GM18526 (cell line): ENCODE results near the gene BRD3OS.

Experiments
- POLR2A ChIP-seq: IDR thresholded peaks from 3 replicates; pipeline ENCODE4 v1.6.1; 2011; ENCODE audit not compliant: insufficient read length; ENCODE audit errors: extremely low read depth

Gene BRD3OS

DNA sequence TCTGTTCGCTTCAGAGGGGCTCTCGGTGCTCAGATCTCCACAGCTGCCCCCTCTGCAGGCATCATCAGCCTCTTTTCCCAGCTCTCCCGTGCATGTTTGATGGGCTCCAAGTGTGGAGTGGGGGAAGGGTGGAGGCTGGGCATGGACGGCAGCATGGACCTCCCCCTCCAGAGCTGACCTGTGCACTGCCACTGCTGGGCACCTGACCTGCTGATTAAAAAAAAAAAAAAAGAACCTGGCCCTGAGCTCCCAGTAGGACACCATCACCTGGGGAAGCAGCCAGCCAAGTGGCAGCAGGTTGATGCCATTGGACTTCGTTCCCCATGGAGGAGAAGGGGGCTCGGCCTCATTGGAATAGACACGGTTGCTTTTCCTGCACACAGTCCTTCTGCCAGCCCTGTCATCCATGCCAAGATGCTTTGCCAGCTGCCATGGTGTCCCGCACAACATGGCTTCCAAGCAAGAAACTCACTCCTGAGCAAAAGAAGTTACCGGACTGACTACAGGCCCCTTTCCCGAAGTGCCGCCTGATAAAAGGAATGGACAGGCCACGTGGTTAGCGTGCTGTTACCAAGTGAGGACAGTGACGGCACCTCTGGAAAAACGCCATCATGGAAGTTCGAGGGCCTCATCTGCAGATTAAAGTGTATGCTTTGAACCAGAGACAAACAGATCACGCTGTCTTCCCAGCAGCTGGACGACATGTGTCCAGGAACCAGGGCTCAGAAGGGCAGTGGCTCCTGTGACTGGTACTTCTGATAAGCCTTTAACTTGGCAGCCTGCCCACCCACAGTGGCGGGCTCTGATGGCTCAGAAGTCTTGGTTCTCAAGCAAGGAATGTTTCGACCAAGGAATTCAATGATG, 14.7 kb upstream of the BRD3OS start:
- no peak for TF ChIP-seq POLR2A

GRCh38 chr9:134011401-134011800, 13.9 kb upstream of the BRD3OS start:
- TF ChIP-seq POLR2A: no peak

DNA sequence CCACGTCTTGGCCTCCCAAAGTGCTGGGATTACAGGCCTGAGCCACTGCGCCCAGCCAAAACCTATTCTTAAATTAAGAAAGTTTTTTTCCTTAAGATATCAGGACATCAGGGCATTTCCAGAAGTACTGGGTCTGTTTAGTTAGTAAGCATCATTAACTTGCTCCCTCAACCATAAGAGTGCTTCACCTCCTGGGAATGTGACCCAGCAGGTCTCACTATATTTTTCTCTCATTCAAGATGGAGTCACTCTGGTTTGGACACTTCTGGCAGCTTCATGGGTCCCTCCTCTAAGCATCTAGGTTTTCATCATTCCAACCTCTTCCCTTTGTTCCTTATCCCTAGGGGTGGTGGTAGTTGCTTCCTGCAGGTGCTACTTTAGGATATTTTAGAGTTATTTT, 10.3 kb upstream of the BRD3OS start:
- TF ChIP-seq POLR2A: no peak

- no peak for TF ChIP-seq POLR2A
Observed at GRCh38 chr9:134024214-134024792, 978 bp upstream of the BRD3OS start.

DNA sequence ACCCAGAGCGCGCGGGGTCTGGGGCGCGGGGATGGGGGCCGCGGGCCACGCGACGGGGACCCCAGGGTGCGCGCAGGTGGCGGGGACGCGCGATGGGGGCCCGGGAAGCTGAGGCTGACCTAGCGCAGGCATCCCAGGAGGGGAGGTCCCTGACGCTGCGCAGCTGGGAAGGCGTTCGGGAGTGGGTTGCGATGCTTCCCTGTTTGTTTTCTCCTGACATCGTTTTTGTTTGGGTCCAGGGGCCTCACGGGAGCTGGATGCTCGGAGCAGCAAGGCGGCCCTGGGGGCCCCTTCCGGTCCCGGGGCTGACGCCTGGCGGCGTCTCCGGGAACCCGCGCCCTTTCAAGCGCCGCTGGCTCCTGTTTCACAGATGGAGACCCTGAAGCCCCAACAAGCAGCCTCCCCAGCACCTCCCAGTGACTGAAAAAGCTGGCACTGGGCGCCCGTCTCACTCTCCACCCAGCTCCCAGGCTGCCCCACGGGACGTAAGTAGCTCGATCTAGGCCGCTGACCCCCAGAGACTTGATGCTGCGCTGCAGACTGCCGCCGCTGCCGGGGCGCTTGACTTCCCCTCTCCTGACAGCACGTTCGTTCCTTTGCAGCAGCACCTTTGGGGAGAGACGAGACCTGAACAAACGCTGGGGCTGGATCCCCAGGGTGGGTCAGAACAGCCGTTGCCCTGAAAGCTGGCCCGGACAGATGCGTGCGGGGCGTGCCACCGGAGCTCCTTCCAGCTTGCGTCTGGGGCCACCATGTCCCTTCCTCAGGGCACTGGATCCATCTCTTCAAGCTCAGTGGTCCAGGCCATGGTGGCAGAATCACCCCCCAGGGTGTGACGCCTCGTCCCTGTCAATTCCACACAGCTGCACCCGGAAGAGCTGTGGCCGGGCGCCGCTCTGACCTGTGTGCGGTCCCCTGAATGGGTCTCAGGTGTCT, 593 bp downstream of the BRD3OS start:
- TF ChIP-seq POLR2A: no peak

GRCh38 chr9:134026581-134026980, 1.3 kb downstream of the BRD3OS start:
- no peak for TF ChIP-seq POLR2A

- TF ChIP-seq POLR2A: no peak
Observed at GRCh38 chr9:134026981-134027380, 1.7 kb downstream of the BRD3OS start.

- no peak for TF ChIP-seq POLR2A
Observed at GRCh38 chr9:134027561-134027960, 2.3 kb downstream of the BRD3OS start.

- no peak for TF ChIP-seq POLR2A
Observed at GRCh38 chr9:134028076-134028475, 2.8 kb downstream of the BRD3OS start.

DNA sequence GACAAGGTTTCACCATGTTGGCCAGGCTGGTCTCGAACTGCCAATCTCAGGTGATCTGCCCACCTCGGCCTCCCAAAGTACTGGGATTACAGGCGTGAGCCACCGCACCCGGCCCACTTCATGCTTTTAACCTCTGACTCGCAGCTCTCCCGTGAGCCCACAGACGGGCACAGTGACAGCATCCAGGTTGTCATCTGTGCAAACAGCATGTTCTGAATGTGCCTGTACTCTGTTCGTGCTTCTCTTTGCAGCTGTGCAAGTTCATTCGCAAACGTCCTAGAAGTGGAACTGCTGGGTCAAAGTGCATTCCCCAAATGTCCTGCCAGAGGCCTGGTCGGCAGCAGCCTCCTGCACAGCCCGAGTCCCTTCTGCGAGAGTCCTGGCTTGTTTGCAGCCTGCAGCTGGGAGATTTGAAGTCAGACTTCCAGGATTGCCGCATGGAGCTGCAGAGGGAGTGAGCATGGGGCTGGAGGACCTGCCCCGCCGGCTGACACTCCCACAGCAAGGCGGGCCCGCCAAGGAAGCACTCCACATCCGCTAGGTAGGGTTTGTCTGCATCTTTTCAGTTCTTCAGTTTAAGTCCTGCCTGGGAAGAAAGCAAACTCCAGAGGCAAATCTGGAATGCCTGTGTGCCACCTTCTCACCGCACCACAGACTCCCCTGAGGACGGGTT, 3.4 kb downstream of the BRD3OS start:
- TF ChIP-seq POLR2A: no peak

DNA sequence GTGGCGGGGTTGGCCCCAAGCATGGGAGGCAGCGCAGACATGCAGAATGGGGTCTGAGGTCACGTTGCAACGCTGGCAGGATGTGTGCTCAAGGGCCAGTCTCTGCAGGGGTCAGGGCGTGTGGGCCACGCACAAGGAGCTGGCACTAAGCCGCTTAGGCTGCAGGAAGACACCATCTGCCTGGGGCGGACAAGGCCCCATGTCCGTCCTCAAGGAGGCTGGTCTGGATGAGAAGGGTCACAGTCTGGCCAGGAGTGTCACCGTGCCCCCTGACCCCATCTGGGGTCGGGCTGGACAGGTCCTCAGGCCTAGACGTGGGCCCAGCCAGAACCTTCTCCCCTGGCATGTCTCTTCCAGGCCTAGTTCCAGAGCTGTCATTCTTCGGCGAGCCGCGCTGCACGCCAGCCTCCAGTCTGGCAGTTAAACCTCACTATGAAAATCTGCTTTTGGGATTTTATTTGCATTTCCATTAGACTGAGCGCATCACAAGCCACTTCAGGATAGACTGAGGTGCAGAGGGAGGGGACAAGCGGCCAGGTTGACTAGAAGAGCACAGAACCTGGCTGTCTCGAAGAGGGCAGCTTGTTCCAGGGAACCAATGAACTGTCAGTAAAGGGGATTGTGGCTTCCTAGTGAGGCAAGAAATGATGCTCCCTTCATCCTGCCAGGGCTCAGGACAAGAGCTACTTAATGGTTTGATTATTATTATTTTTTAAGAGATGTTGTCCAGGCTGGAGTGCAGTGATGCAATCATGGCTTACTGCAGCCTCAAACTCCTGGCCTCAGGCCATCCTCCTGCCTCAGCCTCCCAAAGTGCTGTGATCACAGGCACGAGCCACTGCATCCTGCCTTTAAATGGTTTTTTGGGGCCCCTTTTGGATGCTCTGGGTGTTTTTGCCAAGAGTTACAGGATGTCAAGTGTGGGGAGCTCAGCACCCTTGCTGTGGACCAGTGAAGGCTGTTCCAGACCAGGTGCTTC, 4.3 kb downstream of the BRD3OS start:
- TF ChIP-seq POLR2A: no peak

GRCh38 chr9:134030821-134031470, 5.7 kb downstream of the BRD3OS start:
- no peak for TF ChIP-seq POLR2A

DNA sequence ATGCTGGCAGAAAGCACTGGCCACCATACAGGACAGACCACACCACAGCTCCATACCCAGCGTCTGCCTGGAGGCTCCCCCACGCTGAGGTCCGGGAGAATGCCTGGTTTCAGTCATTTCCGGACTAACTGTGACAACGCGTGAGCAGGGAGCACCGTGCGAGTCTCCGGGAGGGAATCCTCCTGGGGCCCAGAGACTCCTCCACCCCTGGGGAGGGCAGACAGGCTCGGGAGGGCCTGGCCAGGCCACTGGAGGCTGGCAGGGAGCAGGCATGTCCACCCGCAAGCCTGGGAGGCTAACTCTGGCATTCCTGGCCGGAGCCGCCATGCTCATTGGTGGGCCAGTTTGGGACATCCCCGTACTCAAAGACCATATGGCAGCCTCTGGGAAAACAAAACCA, 6.5 kb downstream of the BRD3OS start:
- TF ChIP-seq POLR2A: no peak
